ENCODE data around the gene TMEM115. TPM values are rescaled to one million over a fixed set of nuclear protein-coding genes. Genes with fewer than 3 reads are reported as not detected.

The TMEM115 gene
- total RNA-seq, 1 experiment from 2014 or later: 24.1 TPM

GRCh38 chr3:50359760-50360110, 414 bp upstream of the TMEM115 start:
- no peaks in the 10 kb centered on the region for H3K9me3 ChIP-seq
- H3K4me3 ChIP-seq: peak overlapping the region; percentile 76
- peaks cover 22% of the 10 kb centered on the region for H3K36me3 ChIP-seq

DNA sequence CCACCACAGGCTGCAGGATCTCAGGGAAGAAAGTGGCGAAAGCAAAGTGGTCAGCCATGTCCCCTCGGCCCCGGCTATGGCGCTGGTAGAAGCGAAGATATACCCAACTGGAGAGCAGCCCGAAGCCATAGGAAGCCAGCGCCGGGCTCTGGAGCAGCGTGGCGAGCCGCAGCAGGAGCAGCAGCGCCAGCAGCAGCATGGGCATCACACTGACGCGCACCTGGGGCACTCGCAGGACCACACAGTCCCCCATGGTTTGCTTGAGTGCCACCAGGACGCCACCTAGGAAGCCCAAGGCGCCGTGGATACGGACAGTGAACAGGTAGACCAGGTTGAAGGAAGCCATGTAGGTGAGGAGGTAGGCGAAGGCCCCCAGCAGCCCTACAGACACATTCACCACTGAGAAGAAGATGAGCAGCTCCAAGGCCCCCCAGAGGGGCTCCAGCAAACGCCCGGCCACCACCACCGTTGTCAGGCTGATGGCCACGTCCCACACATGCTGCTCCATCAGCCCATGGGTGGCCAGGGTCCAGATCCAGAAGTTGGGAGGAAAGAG, 888 bp downstream of the TMEM115 start:
- peaks cover 25% of the 10 kb centered on the region for H3K36me3 ChIP-seq
- H3K9me3 ChIP-seq: no peaks in the 10 kb centered on the region
- peak overlapping the region; percentile 76 for H3K4me3 ChIP-seq
- no peak for DNase-seq
- no peaks in the 10 kb centered on the region for H3K27me3 ChIP-seq

More at GRCh38 chr3:50359760-50360110, 414 bp upstream of the TMEM115 start:
- no peak for DNase-seq
- no peaks in the 10 kb centered on the region for H3K27me3 ChIP-seq

DNA sequence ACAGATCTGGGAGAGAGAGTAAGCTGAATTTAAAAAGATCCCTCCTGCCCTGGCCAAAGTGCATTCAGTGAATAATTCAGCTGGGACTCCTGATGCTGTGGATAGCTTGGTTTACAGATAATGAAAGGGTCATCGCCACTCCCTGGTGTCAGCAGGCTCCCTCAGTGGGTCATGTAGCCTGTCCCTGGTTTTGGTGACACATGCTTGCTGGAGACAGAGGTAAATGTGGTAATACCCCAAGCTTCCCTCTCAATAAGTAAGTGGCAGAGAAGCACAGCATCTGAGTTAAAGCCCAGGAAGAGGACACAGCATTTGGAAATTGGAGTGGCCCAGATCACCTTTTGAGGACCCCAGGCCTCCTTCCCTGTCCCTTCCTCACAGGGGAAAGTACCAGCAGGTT, 1.8 kb downstream of the TMEM115 start:
- Histone ChIP-seq H3K27me3 (no peaks in the 10 kb centered on the region), H3K4me3 (peak overlapping the region; percentile 76), H3K36me3 (peaks cover 30% of the 10 kb centered on the region), H3K9me3 (no peaks in the 10 kb centered on the region)
- no peak for DNase-seq

- Histone ChIP-seq H3K36me3 (peaks cover 35% of the 10 kb centered on the region), H3K9me3 (no peaks in the 10 kb centered on the region), H3K4me3 (peak overlapping the region; percentile 76; the same call in 1 of the 2 replicates), H3K27me3 (no peaks in the 10 kb centered on the region)
- peak; percentile 44 for DNase-seq
Measured at GRCh38 chr3:50356553-50356952, 2.8 kb downstream of the TMEM115 start.

DNA sequence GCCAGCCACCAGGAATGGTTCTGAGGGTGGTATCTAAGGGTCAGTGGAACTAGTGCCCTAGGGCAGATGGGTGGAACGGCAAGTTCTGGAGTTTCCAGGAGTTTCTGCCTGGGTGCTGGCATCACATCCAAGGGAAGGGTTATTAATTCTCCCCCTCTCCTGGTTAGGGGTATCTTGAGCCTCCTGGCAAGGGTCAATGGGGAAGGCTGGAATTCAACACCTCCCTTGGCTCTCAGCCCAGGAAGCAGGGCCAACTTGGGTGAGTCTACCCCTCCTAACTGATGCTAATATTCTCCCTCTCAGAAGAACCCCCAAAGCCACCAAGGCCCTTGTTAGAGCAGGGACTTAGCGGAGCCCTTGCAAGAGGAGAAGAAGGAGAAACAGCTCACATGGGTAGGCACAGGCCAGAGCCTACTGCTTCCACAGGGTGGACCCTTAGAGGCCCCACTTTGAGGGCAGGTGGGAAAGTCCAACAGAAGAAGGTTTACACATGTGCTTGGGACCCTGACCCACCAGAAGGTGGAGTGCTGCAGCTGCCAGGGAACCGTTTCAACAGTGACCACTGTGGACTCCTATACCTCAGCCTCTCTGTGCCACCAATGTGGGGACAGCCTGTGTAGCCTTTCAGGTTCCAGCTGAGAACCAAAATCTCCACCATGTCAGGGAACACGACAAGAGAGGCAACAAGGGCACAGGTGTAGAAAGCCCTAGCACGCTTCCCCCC, 3.3 kb downstream of the TMEM115 start:
- Histone ChIP-seq H3K27me3 (no peaks in the 10 kb centered on the region), H3K36me3 (peaks cover 35% of the 10 kb centered on the region), H3K9me3 (no peaks in the 10 kb centered on the region), H3K4me3 (no peak overlapping the region)
- DNase-seq: no peak

DNA sequence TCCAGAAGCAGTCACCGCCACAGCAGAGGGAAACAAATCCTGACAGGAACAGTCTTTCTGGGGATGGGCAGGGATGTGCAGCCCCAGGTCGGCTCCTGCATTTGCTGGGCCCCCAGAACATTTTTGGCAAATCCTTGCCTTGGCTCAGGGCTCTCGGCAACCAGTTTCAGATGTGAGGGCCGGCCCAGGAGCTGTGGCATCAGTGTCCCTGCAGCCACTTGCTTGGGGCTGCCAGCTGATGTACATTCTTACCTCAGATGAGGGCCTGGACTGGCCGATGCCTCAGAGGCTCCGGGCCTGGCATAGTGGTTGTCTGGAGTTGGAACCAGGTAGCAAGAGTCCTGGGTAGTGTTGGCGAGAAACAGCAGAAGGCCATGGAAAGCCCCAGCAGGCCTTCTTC, 4.5 kb downstream of the TMEM115 start:
- H3K27me3 ChIP-seq: no peaks in the 10 kb centered on the region
- H3K36me3 ChIP-seq: peaks cover 35% of the 10 kb centered on the region
- H3K4me3 ChIP-seq: no peak overlapping the region
- no peak for DNase-seq
- no peaks in the 10 kb centered on the region for H3K9me3 ChIP-seq

DNA sequence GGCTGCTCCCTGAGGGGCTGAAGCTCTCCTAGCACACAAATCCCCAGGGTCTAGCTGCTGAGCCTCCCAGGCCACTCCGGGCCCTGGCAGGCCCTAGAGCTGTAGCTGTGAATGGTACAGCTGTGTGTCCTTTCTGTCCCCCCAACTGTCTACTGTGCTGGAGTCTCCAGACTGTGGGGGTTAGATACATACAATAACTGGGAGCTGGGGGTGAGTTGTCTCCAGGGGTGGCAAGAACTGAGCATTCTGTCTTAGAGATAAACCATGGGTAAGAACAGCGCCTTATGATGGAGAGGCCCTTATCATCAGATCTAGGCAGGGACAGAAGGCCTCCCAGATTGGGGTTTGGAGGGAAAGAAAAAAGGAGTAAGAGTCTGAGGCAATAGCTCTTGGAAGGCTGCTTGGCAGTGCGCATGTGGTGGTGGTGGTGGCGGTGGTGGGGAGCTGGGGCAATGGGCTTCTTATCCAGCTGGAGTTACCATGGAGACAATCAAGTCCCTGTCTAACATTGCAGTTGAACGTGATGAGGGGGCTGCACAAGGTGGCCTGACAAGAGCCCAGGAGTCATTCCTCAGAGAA, 5.0 kb downstream of the TMEM115 start:
- peaks cover 35% of the 10 kb centered on the region for H3K36me3 ChIP-seq
- no peak for DNase-seq
- no peak overlapping the region for H3K4me3 ChIP-seq
- H3K9me3 ChIP-seq: no peaks in the 10 kb centered on the region
- H3K27me3 ChIP-seq: no peaks in the 10 kb centered on the region

DNA sequence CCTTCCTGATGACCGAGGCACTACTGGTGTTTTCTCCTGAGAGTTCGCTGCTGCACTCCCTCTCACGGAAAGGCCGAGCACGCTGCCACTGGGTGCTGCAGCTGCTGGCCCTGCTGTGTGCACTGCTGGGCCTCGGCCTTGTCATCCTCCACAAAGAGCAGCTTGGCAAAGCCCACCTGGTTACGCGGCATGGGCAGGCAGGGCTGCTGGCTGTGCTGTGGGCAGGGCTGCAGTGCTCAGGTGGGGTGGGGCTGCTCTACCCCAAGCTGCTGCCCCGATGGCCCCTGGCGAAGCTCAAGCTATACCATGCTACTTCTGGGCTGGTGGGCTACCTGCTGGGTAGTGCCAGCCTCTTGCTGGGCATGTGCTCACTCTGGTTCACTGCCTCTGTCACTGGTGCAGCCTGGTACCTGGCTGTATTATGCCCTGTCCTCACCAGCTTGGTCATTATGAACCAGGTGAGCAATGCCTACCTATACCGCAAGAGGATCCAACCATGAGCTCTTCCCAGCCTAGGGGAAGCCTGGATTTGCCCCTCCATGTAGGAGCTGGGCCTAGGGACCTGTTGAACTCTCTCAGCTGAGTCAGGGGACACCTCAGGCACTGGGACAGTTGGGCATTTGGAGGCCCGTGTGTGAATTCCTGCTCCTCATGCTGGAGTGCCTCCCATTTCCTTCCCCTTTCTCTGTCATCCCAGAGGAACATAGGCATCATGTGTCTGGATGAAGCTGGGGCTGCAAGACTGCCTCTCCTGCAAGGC, 5.9 kb downstream of the TMEM115 start:
- Histone ChIP-seq H3K9me3 (no peaks in the 10 kb centered on the region), H3K36me3 (peaks cover 35% of the 10 kb centered on the region), H3K27me3 (no peaks in the 10 kb centered on the region), H3K4me3 (no peak overlapping the region)
- DNase-seq: no peak

- H3K27me3 ChIP-seq: no peaks in the 10 kb centered on the region
- H3K9me3 ChIP-seq: no peaks in the 10 kb centered on the region
- H3K36me3 ChIP-seq: peaks cover 32% of the 10 kb centered on the region
- no peak for DNase-seq
- no peak overlapping the region for H3K4me3 ChIP-seq
Measured at GRCh38 chr3:50352781-50353180, 6.5 kb downstream of the TMEM115 start.

DNA sequence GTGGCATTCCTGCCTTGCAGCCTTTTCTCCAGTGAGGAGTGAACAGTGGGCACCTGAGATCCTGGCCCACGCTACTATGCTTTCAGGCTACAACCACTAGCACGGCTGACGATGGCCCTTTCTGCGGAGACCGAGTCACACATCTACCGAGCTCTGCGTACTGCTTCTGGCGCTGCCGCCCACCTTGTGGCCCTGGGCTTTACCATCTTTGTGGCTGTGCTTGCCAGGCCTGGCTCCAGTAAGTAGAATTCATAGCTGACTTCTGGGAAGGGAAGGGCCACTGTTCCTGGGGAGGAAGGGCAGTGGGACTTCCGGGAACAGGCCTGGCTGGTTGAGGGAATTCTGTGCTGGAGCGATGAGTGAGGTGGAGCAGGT, 8.0 kb downstream of the TMEM115 start:
- Histone ChIP-seq H3K9me3 (no peaks in the 10 kb centered on the region), H3K27me3 (no peaks in the 10 kb centered on the region), H3K4me3 (peak overlapping the region; percentile 93), H3K36me3 (peaks cover 24% of the 10 kb centered on the region)
- no peak for DNase-seq

DNA sequence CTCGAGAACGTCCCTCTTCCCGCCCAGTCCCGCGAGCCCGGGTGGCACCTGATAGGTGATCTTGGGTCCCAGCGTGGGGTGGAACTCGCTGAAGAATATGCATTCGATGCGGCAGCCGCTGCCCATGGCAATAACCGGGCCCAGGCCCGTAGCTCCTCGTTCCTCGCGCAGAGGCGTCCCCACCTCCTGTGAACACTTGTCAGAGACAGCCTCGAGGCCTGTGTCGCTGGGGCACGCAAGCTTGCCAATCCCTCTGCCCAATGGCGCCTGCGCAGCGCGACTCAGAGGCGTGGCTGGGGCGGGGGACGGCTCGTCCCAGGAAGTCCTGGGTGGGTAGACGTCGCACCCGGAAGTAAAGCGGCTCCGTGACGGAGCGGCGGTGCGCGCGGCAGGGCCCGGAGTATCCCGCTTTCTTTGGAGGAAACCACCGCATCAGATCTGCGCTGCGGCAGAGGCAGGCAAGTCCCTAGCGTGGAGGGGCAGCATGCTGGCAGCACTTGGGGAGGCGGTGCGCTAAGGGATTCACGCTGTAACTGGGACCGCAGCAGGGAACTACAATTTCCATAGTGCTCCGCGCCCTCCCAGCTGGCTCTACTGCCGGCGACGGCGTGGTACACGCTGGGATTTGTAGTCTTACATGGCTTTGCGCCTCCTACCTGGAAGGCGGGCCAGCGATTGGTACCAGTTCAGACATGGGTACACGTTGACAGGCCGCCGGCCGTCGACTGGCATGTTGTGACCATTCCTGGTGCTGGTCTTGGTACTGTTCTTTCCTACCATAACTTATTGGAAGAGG, 8.6 kb downstream of the TMEM115 start, which contains the start of the genes CYB561D2 and NPRL2:
Gene CYB561D2 (plus strand): TSS at position 336 of the 796 bp plus-strand sequence. CDS start 572 bp downstream, outside the sequence.
Gene NPRL2 (minus strand): TSS at position 249 of the 796 bp plus-strand sequence. CDS start 123 bp downstream, at position 126.
- Histone ChIP-seq H3K4me3 (peak within 1 kb of the TSS; percentile 93), H3K9me3 (no peaks in the 10 kb centered on the region), H3K36me3 (peaks cover 18% of the 10 kb centered on the region), H3K27me3 (no peaks in the 10 kb centered on the region)
- DNase-seq: peak; percentile 89

GRCh38 chr3:50350213-50350526, 9.2 kb downstream of the TMEM115 start:
- Histone ChIP-seq H3K36me3 (peaks cover 17% of the 10 kb centered on the region), H3K4me3 (peak overlapping the region; percentile 93), H3K9me3 (no peaks in the 10 kb centered on the region), H3K27me3 (no peaks in the 10 kb centered on the region)
- no peak for DNase-seq

- Histone ChIP-seq H3K4me3 (no peak overlapping the region), H3K36me3 (peaks cover 6% of the 10 kb centered on the region), H3K27me3 (no peaks in the 10 kb centered on the region), H3K9me3 (no peaks in the 10 kb centered on the region)
- peak; percentile 52 for DNase-seq
Measured at GRCh38 chr3:50347187-50347813, 12.0 kb downstream of the TMEM115 start.

DNA sequence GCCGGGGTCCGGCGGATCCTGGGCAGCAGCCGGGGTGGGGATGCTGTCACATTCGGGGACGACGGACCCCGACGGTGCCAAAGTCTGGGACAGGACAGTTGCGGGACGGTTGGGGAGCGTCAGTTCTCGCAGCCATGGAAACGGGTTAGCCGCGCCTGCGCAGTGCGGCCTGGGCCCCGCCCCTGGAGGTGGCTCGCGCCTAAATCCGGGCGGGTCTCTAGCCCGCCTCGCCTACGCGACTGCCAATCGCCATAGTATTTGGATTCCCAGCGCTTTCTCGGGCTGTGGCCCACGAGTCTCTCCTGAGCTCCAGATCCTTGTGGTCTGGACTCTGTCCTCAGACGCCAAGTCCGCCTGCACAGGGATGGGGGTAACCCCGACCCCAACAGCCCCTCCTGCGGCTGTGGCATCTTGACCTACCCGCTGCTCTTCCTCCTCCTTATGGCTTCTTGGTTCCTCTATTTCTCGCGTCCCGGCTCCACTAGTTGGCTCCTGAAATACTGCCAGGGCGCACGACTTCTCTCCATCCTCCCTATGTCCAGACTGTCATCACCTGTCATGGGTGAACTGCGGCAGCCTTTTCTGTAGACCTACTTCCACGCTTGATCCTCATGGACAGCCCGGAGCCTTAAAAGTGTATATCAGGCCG, 13.6 kb downstream of the TMEM115 start, which contains the start of gene ZMYND10:
Gene ZMYND10 (minus strand): TSS at position 147 of the 649 bp plus-strand sequence. CDS start 153 bp downstream, outside the sequence.
- H3K9me3 ChIP-seq: no peaks in the 10 kb centered on the region
- H3K27me3 ChIP-seq: no peaks in the 10 kb centered on the region
- no peaks in the 10 kb centered on the region; the same call in 1 of the 2 replicates for H3K36me3 ChIP-seq
- no peak for DNase-seq
- no peak within 1 kb of the TSS for H3K4me3 ChIP-seq

DNA sequence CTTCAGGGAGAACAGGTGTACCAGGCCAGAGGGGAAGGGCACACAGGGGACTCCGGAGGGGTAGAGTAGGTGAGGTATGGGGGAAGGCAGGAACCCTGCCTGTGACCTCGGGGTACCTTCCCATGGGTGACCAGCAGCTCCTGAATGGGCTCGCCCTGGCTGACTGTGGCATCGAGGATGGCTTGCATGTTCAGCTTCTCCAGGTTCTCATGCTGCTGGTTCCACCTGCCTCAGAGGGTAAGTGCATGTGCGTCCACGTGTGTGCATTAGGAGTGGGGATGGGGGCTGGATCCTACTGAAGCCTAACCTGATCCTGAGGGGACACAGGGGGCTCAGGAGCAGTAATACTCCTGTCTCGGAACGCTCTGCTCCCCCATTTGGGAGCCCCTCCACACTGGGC, 14.3 kb downstream of the TMEM115 start:
- no peak for DNase-seq
- H3K9me3 ChIP-seq: no peaks in the 10 kb centered on the region
- H3K4me3 ChIP-seq: no peak overlapping the region
- H3K27me3 ChIP-seq: no peaks in the 10 kb centered on the region
- H3K36me3 ChIP-seq: no peaks in the 10 kb centered on the region; the same call in 1 of the 2 replicates

All from MG63 (cell line).